IMR-90 (cell line): Measurements from ENCODE around the gene CYP21A2. TPM values are rescaled to one million over a fixed set of nuclear protein-coding genes. Genes with fewer than 3 reads are reported as not detected.

Experiments used
- ATAC-seq: fragments of 200-7000 bp; cut with Tn5 transposase; 2 replicates; pipeline ENCODE4 v1.9.1; 2020; ENCODE audit warnings: low read depth, mild to moderate bottlenecking, moderate library complexity
- BruUV-seq: library from RNA; stranded (reverse); fragments of 400-500 nt; replicated peaks from 2 replicates; lab custom pipeline; 2021; lab: Mats Ljungman, UMichigan
- CTCF ChIA-PET: fragments of 300-600 bp; formaldehyde crosslinking; extraction: SDS; loops from one replicate; lab custom pipeline; 2021; ENCODE audit warnings: antibody characterized with exemption; lab: Yijun Ruan, JAX
- POLR2A ChIA-PET: fragments of 300-600 bp; sonication (Branson Sonifier 250); formaldehyde crosslinking; loops from one replicate; lab custom pipeline; 2022; ENCODE audit warnings: antibody characterized with exemption; ENCODE audit not compliant: unreplicated experiment; lab: Charles Lee
- DNase-seq: peaks from one replicate; pipeline ENCODE4 v3.0.0; 2013
- H2AFZ ChIP-seq: replicated peaks from 2 replicates; pipeline ENCODE3; 2013; ENCODE audit warnings: low read length, mild to moderate bottlenecking; ENCODE audit not compliant: poor library complexity
- H2AK5ac ChIP-seq: 2 replicates; pipeline ENCODE4 v1.6.1; 2013; ENCODE audit warnings: low read depth, low read length, inconsistent platforms
- H2AK9ac ChIP-seq: replicated peaks from 2 replicates; pipeline ENCODE3; 2013; ENCODE audit warnings: mild to moderate bottlenecking, low read depth, low read length, moderate library complexity; ENCODE audit not compliant: poor library complexity
- H2BK120ac ChIP-seq: 2 replicates; pipeline ENCODE4 v1.6.1; 2013; ENCODE audit warnings: low read depth, low read length, inconsistent platforms
- H2BK15ac ChIP-seq: 3 replicates; pipeline ENCODE4 v1.6.1; 2013; ENCODE audit warnings: low read depth, low read length, inconsistent platforms
- H2BK20ac ChIP-seq: 2 replicates; pipeline ENCODE4 v1.6.1; 2013; ENCODE audit warnings: low read depth, mild to moderate bottlenecking, inconsistent platforms, low read length, moderate library complexity
- H2BK5ac ChIP-seq: 2 replicates; pipeline ENCODE4 v1.6.1; 2013; ENCODE audit warnings: mild to moderate bottlenecking, low read depth, low read length, inconsistent platforms; ENCODE audit not compliant: poor library complexity, severe bottlenecking
- H3K14ac ChIP-seq: replicated peaks from 2 replicates; pipeline ENCODE4 v1.6.1; 2013; ENCODE audit warnings: low read depth, low read length, inconsistent platforms
- H3K18ac ChIP-seq: 2 replicates; pipeline ENCODE4 v1.6.1; 2013; ENCODE audit warnings: low read depth, low read length, control low read depth
- H3K23ac ChIP-seq: 2 replicates; pipeline ENCODE4 v1.6.1; 2013; ENCODE audit warnings: low read depth, low read length, inconsistent platforms
- H3K27ac ChIP-seq: 2 replicates; pipeline ENCODE4 v1.5.1; 2013; ENCODE audit warnings: mild to moderate bottlenecking, control low read depth, low read length; ENCODE audit not compliant: insufficient read depth
- H3K27me3 ChIP-seq: 2 replicates; pipeline ENCODE4 v1.6.1; 2013; ENCODE audit warnings: low read length; ENCODE audit not compliant: control insufficient read depth, insufficient read depth
- H3K36me3 ChIP-seq: 2 replicates; pipeline ENCODE4 v1.6.1; 2013; ENCODE audit warnings: low read length, mixed read lengths; ENCODE audit not compliant: control insufficient read depth, insufficient read depth
- H3K4ac ChIP-seq: 2 replicates; pipeline ENCODE4 v1.6.1; 2013; ENCODE audit warnings: low read depth, low read length, inconsistent platforms
- H3K4me1 ChIP-seq: 2 replicates; pipeline ENCODE4 v1.6.1; 2013; ENCODE audit warnings: low read length, mixed read lengths; ENCODE audit not compliant: control insufficient read depth, insufficient read depth
- H3K4me2 ChIP-seq: 2 replicates; pipeline ENCODE4 v1.6.1; 2013; ENCODE audit warnings: low read depth, mild to moderate bottlenecking, control low read depth, low read length, moderate library complexity
- H3K4me3 ChIP-seq: 2 replicates; pipeline ENCODE4 v1.5.1; 2013; ENCODE audit warnings: low read depth, mild to moderate bottlenecking, control low read depth, low read length, moderate library complexity; ENCODE audit not compliant: insufficient read depth
- H3K56ac ChIP-seq: 2 replicates; pipeline ENCODE4 v1.6.1; 2013; ENCODE audit warnings: low read length, inconsistent platforms; ENCODE audit not compliant: insufficient read depth; ENCODE audit errors: extremely low read depth
- H3K79me1 ChIP-seq, 2 experiments: 2 replicates each; pipeline ENCODE4 v1.6.1; 2013; ENCODE audit warnings: low read length in 2 of 2, inconsistent platforms in 1 of 2, low read depth in 1 of 2
- H3K9ac ChIP-seq: 2 replicates; pipeline ENCODE4 v1.6.1; 2013; ENCODE audit warnings: low read depth, low read length, control low read depth
- H3K9me1 ChIP-seq: 2 replicates; pipeline ENCODE4 v1.6.1; 2013; ENCODE audit warnings: low read length, inconsistent platforms; ENCODE audit not compliant: insufficient read depth
- H3K9me3 ChIP-seq: 2 replicates; pipeline ENCODE4 v1.6.1; 2013; ENCODE audit warnings: low read length; ENCODE audit not compliant: control insufficient read depth, insufficient read depth
- H4K20me1 ChIP-seq: 2 replicates; pipeline ENCODE4 v1.6.1; 2013; ENCODE audit warnings: low read length, inconsistent platforms; ENCODE audit not compliant: insufficient read depth
- H4K5ac ChIP-seq: 2 replicates; pipeline ENCODE4 v1.6.1; 2013; ENCODE audit warnings: mild to moderate bottlenecking, low read depth, low read length, control low read depth
- H4K8ac ChIP-seq, 2 experiments: 2 replicates each; pipeline ENCODE4 v1.6.1; 2013; ENCODE audit warnings: low read depth in 2 of 2, low read length in 2 of 2, control low read depth in 1 of 2, inconsistent platforms in 1 of 2
- H4K91ac ChIP-seq: 2 replicates; pipeline ENCODE4 v1.6.1; 2013; ENCODE audit warnings: low read depth, low read length, inconsistent platforms; ENCODE audit not compliant: insufficient read depth
- BHLHE40 ChIP-seq: fragments of 150-350 bp; IDR thresholded peaks from 2 replicates; pipeline ENCODE4 v1.6.1; 2016; ENCODE audit warnings: mild to moderate bottlenecking, low read depth, low read length
- CEBPB ChIP-seq: IDR thresholded peaks from 2 replicates; pipeline ENCODE4 v1.6.1; 2012; ENCODE audit warnings: low read depth, low read length, improper control_type of control experiment
- CTCF ChIP-seq: conservative IDR thresholded peaks from 2 replicates; pipeline ENCODE4 v1.5.1; 2012; ENCODE audit warnings: mild to moderate bottlenecking, low read depth, low read length, improper control_type of control experiment
- ELK1 ChIP-seq: fragments of 150-350 bp; IDR thresholded peaks from 2 replicates; pipeline ENCODE4 v1.6.1; 2016; ENCODE audit warnings: low read depth, mild to moderate bottlenecking, low read length, moderate library complexity, borderline replicate concordance
- MAZ ChIP-seq: IDR thresholded peaks from 2 replicates; pipeline ENCODE4 v1.6.1; 2012; ENCODE audit warnings: low read depth, mild to moderate bottlenecking, low read length, improper control_type of control experiment, moderate library complexity, borderline replicate concordance
- MXI1 ChIP-seq: IDR thresholded peaks from 2 replicates; pipeline ENCODE4 v1.6.1; 2012; ENCODE audit warnings: low read depth, mild to moderate bottlenecking, low read length, moderate library complexity, borderline replicate concordance
- POLR2A ChIP-seq: IDR thresholded peaks from 2 replicates; pipeline ENCODE4 v1.6.1; 2012; ENCODE audit warnings: mild to moderate bottlenecking, low read depth, low read length
- WGBS, 2 experiments: methylation state at CpG; one replicate each; pipeline versions ENCODE4 v1.1.5 to v1.1.7; 2013; ENCODE audit warnings: missing lambda C conversion rate in 2 of 2; ENCODE audit not compliant: insufficient read length in 1 of 2; ENCODE audit errors: extremely low coverage in 2 of 2; 5-methylcytosine and 5-hydroxymethylcytosine counted together
- dilution Hi-C: fragments of 300-500 bp; cut with HindIII; formaldehyde crosslinking; loops from one replicate; pipeline ENCODE4 v1.14.3; 2018; ENCODE audit warnings: low sequenced_read_pairs; ENCODE audit not compliant: unreplicated experiment
- in situ Hi-C: fragments of 300-500 bp; cut with MboI; formaldehyde crosslinking; loops from 3 replicates; pipeline ENCODE4 v1.14.3; 2019; ENCODE audit warnings: low sequenced_read_pairs, inconsistent platforms, mixed read lengths
- intact Hi-C: fragments of 100-400 bp; cut with micrococcal nuclease; formaldehyde crosslinking; loops from 2 replicates; pipeline ENCODE4 v1.10.0; 2022
- polyA plus RNA-seq, 3 experiments: library from polyadenylated mRNA; depleted of rRNA; stranded (reverse); fragments of >200 nt; gene quantifications; 2 replicates each; pipeline ENCODE4 v1.2.3, GENCODE V29; 2012; ENCODE audit warnings: low replicate concordance in 1 of 3
- total RNA-seq: library from RNA; depleted of rRNA; stranded (reverse); fragments of >200 nt; gene quantifications from 2 replicates; pipeline ENCODE4 v1.2.3, GENCODE V29; 2012

Gene CYP21A2
- total and polyA plus RNA-seq, 2 of the 4 experiments (the other 2 are of a cell fraction): 0.03 TPM; not detected in 1

- Histone ChIP-seq H3K79me1 (no peaks in the 10 kb centered on the region), H2BK20ac (no peak overlapping the region), H3K9me3 (no peaks in the 10 kb centered on the region), H4K91ac (no peak overlapping the region), H2AK5ac (no peak overlapping the region), H3K4me2 (no peak overlapping the region), H2AK9ac (no peak overlapping the region), H3K56ac (no peak overlapping the region), H3K4me3 (no peak overlapping the region), H3K4me1 (no peaks in the 10 kb centered on the region), H2AFZ (no peak overlapping the region), H3K14ac (no peak overlapping the region), H3K23ac (no peak overlapping the region), H3K36me3 (no peaks in the 10 kb centered on the region), H2BK5ac (no peak overlapping the region), H3K9ac (no peak overlapping the region), H3K27me3 (peaks cover 30% of the 10 kb centered on the region), H4K8ac (no peak overlapping the region), H4K5ac (no peak overlapping the region), H3K4ac (no peak overlapping the region), H2BK120ac (no peak overlapping the region), H4K20me1 (no peaks in the 10 kb centered on the region), H3K9me1 (no peaks in the 10 kb centered on the region), H3K27ac (no peak overlapping the region), H3K18ac (no peak overlapping the region), H2BK15ac (no peak overlapping the region)
- WGBS, 2 experiments: 43% methylated on average over 3 of the region's 11 CpGs; no CpG with 5 or more reads in 1 of the 2 experiments
- POLR2A ChIA-PET: interaction anchor here (0.6 kb wide), 1 partner anchor 8 kb away, joined by 4 read pairs; no protein-coding TSS in a partner anchor
- ATAC-seq (no peak), DNase-seq (no peak)
- TF ChIP-seq MXI1 (no peak), CEBPB (no peak), POLR2A (no peak), MAZ (no peak), BHLHE40 (no peak), ELK1 (no peak), CTCF (no peak)
- in situ Hi-C loops (no loop called here), dilution Hi-C loops (no loop called here), intact Hi-C loops (no loop called here)
- CTCF ChIA-PET: no interaction called here
- BruUV-seq: no TSS peak
Observed at GRCh38 chr6:32058511-32058963, 20.3 kb downstream of the CYP21A2 start.
